Choroid plexus epithelial cell (primary cell): ENCODE data around the gene CD226.
"Not testable (repeated sequence)": the region's sequence is repeated elsewhere in the genome, so short reads cannot be mapped to it uniquely, and the experiment has no call there.

Source experiments
- DNase-seq: peaks from one replicate; pipeline ENCODE4 v3.0.0-alpha.2; 2010; ENCODE audit warnings: low read depth
- H3K4me3 ChIP-seq: 2 replicates; pipeline ENCODE4 v1.5.1; 2011; ENCODE audit warnings: low read depth, mild to moderate bottlenecking, control low read depth, low read length, moderate library complexity
- TF ChIP-seq, protein P1 (sequence below): conservative IDR thresholded peaks from 2 replicates; pipeline ENCODE4 v1.5.1; 2011; ENCODE audit warnings: low read depth, mild to moderate bottlenecking, control low read depth, inconsistent platforms, low read length, moderate library complexity

Gene CD226

GRCh38 chr18:69872661-69873060, 75.0 kb downstream of the CD226 start:
- no peak for DNase-seq
- TF ChIP-seq, protein P1, sequence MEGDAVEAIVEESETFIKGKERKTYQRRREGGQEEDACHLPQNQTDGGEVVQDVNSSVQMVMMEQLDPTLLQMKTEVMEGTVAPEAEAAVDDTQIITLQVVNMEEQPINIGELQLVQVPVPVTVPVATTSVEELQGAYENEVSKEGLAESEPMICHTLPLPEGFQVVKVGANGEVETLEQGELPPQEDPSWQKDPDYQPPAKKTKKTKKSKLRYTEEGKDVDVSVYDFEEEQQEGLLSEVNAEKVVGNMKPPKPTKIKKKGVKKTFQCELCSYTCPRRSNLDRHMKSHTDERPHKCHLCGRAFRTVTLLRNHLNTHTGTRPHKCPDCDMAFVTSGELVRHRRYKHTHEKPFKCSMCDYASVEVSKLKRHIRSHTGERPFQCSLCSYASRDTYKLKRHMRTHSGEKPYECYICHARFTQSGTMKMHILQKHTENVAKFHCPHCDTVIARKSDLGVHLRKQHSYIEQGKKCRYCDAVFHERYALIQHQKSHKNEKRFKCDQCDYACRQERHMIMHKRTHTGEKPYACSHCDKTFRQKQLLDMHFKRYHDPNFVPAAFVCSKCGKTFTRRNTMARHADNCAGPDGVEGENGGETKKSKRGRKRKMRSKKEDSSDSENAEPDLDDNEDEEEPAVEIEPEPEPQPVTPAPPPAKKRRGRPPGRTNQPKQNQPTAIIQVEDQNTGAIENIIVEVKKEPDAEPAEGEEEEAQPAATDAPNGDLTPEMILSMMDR = no peak
- no peak overlapping the region for H3K4me3 ChIP-seq

DNA sequence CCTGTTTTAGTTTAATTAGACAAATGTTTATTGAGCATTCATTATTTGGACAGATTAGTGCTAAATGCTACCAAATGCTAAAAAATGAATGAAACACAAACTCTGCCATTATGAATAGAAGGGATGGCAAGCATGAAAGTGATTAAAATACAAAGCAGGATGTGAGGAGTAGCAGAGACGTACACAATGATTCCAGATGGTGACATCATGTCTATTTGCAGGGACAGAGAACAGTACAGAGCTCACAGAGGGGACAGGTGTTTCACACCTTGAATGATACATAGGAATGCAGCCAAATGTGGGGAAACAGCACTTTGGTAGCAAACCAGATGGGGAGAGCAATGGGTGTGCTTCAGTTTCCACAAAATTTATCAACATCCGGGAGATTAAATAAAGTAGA, 76.3 kb downstream of the CD226 start:
- TF ChIP-seq, protein P1 = no peak
- H3K4me3 ChIP-seq = no peak overlapping the region

DNA sequence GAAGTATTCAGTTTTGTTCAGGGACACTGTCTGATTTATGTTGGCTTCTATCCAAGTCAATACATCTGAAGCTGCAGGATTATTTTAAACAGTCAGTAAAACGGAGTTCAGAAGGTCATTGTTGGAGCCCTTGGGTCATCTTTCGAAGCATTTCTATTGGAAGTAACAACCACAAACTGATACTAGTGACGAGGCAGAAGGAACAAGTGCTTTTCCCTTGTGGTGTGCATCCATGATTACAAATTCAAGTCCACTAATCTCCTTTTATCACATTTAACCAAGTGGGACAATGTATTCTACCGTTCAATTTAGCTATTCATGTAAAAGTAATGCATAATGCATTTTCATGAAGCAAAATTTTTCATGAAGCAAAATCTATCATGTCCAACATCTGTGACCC, 76.9 kb downstream of the CD226 start:
- TF ChIP-seq, protein P1 = no peak
- DNase-seq = no peak
- H3K4me3 ChIP-seq = no peak overlapping the region

More for the DNA sequence above, 76.3 kb downstream of the CD226 start:
- DNase-seq = no peak

GRCh38 chr18:69866212-69866611, 81.5 kb downstream of the CD226 start:
- no peak overlapping the region for H3K4me3 ChIP-seq
- DNase-seq = no peak
- TF ChIP-seq, protein P1 = no peak

GRCh38 chr18:69865776-69866175, 81.9 kb downstream of the CD226 start:
- no peak for DNase-seq
- no peak overlapping the region for H3K4me3 ChIP-seq
- TF ChIP-seq, protein P1 = no peak

DNA sequence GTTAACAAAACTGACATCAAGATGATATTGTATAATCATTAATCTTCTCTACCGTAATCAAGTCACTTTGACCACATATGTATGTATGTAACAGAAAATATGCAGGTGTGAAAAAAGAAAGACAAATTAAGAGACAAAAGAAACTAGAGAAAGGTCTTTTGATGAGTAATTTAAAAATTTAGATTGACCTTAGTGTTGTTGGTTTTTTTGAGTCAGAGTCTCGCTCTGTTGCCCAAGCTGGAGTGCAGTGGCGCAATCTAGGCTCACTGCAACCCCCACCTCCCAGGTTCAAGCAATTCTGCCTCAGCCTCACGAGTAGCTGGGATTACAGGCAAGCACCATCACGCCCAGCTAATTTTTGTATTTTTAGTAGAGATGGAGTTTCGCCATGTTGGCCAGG, 82.9 kb downstream of the CD226 start:
- not testable (repeated sequence) for DNase-seq

DNA sequence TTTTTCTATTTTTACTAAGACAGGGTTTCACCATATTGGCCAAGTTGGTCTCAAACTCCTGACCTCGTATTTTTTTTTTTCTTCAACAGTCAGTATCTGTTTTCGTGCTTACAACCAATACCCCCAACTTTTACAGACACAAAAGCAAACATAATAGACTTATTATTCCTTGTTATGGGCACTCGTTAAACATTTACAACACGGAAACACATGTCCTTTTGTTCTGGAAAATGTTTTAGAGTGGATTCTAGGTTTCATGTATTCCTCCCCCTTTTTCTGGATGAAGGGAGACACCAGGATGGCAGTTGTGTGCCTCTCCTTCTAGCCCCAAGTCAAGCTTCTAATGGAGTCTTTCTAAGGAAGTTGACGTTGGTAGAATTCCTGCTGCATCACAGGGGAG, 88.8 kb downstream of the CD226 start:
- TF ChIP-seq, protein P1 = no peak
- H3K4me3 ChIP-seq = no peak overlapping the region
- DNase-seq = no peak

More for the DNA sequence above, 82.9 kb downstream of the CD226 start:
- not testable (repeated sequence) for H3K4me3 ChIP-seq

DNA sequence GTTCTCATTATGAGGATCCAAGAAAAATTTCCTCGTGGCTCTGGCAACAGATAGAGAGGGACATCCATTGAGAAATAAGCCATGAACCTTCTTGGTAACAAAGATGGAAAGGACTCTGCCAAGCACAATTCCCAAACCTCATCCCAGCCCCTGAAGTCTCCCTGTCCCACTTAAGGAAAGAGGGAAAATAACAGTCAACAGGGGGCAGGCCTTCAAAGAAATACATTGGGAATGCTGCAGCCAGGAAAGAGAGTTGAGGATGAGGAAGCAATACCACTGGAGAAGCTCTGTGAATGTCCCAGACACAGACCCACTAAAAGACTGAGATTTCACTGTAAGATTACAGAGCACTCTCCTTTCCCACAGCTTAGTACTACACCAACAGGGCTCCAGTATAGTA, 93.2 kb downstream of the CD226 start:
- TF ChIP-seq, protein P1 = no peak
- no peak for DNase-seq
- H3K4me3 ChIP-seq = no peak overlapping the region
